IMR-90 (cell line): Measurements from ENCODE around the gene TXNDC16. TPM values are rescaled to one million over a fixed set of nuclear protein-coding genes. Genes with fewer than 3 reads are reported as not detected.

Experiments used
- ATAC-seq: fragments of 200-7000 bp; cut with Tn5 transposase; 2 replicates; pipeline ENCODE4 v1.9.1; 2020; ENCODE audit warnings: low read depth, mild to moderate bottlenecking, moderate library complexity
- BruUV-seq: library from RNA; stranded (reverse); fragments of 400-500 nt; replicated peaks from 2 replicates; lab custom pipeline; 2021; lab: Mats Ljungman, UMichigan
- CTCF ChIA-PET: fragments of 300-600 bp; formaldehyde crosslinking; extraction: SDS; loops from one replicate; lab custom pipeline; 2021; ENCODE audit warnings: antibody characterized with exemption; lab: Yijun Ruan, JAX
- POLR2A ChIA-PET: fragments of 300-600 bp; sonication (Branson Sonifier 250); formaldehyde crosslinking; loops from one replicate; lab custom pipeline; 2022; ENCODE audit warnings: antibody characterized with exemption; ENCODE audit not compliant: unreplicated experiment; lab: Charles Lee
- DNase-seq: peaks from one replicate; pipeline ENCODE4 v3.0.0; 2013
- H2AFZ ChIP-seq: replicated peaks from 2 replicates; pipeline ENCODE3; 2013; ENCODE audit warnings: low read length, mild to moderate bottlenecking; ENCODE audit not compliant: poor library complexity
- H2AK5ac ChIP-seq: 2 replicates; pipeline ENCODE4 v1.6.1; 2013; ENCODE audit warnings: low read depth, low read length, inconsistent platforms
- H2AK9ac ChIP-seq: replicated peaks from 2 replicates; pipeline ENCODE3; 2013; ENCODE audit warnings: mild to moderate bottlenecking, low read depth, low read length, moderate library complexity; ENCODE audit not compliant: poor library complexity
- H2BK120ac ChIP-seq: 2 replicates; pipeline ENCODE4 v1.6.1; 2013; ENCODE audit warnings: low read depth, low read length, inconsistent platforms
- H2BK15ac ChIP-seq: 3 replicates; pipeline ENCODE4 v1.6.1; 2013; ENCODE audit warnings: low read depth, low read length, inconsistent platforms
- H2BK20ac ChIP-seq: 2 replicates; pipeline ENCODE4 v1.6.1; 2013; ENCODE audit warnings: low read depth, mild to moderate bottlenecking, inconsistent platforms, low read length, moderate library complexity
- H2BK5ac ChIP-seq: 2 replicates; pipeline ENCODE4 v1.6.1; 2013; ENCODE audit warnings: mild to moderate bottlenecking, low read depth, low read length, inconsistent platforms; ENCODE audit not compliant: poor library complexity, severe bottlenecking
- H3K14ac ChIP-seq: replicated peaks from 2 replicates; pipeline ENCODE4 v1.6.1; 2013; ENCODE audit warnings: low read depth, low read length, inconsistent platforms
- H3K18ac ChIP-seq: 2 replicates; pipeline ENCODE4 v1.6.1; 2013; ENCODE audit warnings: low read depth, low read length, control low read depth
- H3K23ac ChIP-seq: 2 replicates; pipeline ENCODE4 v1.6.1; 2013; ENCODE audit warnings: low read depth, low read length, inconsistent platforms
- H3K27ac ChIP-seq: 2 replicates; pipeline ENCODE4 v1.5.1; 2013; ENCODE audit warnings: mild to moderate bottlenecking, control low read depth, low read length; ENCODE audit not compliant: insufficient read depth
- H3K27me3 ChIP-seq: 2 replicates; pipeline ENCODE4 v1.6.1; 2013; ENCODE audit warnings: low read length; ENCODE audit not compliant: control insufficient read depth, insufficient read depth
- H3K36me3 ChIP-seq: 2 replicates; pipeline ENCODE4 v1.6.1; 2013; ENCODE audit warnings: low read length, mixed read lengths; ENCODE audit not compliant: control insufficient read depth, insufficient read depth
- H3K4ac ChIP-seq: 2 replicates; pipeline ENCODE4 v1.6.1; 2013; ENCODE audit warnings: low read depth, low read length, inconsistent platforms
- H3K4me1 ChIP-seq: 2 replicates; pipeline ENCODE4 v1.6.1; 2013; ENCODE audit warnings: low read length, mixed read lengths; ENCODE audit not compliant: control insufficient read depth, insufficient read depth
- H3K4me2 ChIP-seq: 2 replicates; pipeline ENCODE4 v1.6.1; 2013; ENCODE audit warnings: low read depth, mild to moderate bottlenecking, control low read depth, low read length, moderate library complexity
- H3K4me3 ChIP-seq: 2 replicates; pipeline ENCODE4 v1.5.1; 2013; ENCODE audit warnings: low read depth, mild to moderate bottlenecking, control low read depth, low read length, moderate library complexity; ENCODE audit not compliant: insufficient read depth
- H3K56ac ChIP-seq: 2 replicates; pipeline ENCODE4 v1.6.1; 2013; ENCODE audit warnings: low read length, inconsistent platforms; ENCODE audit not compliant: insufficient read depth; ENCODE audit errors: extremely low read depth
- H3K79me1 ChIP-seq, 2 experiments: 2 replicates each; pipeline ENCODE4 v1.6.1; 2013; ENCODE audit warnings: low read length in 2 of 2, inconsistent platforms in 1 of 2, low read depth in 1 of 2
- H3K9ac ChIP-seq: 2 replicates; pipeline ENCODE4 v1.6.1; 2013; ENCODE audit warnings: low read depth, low read length, control low read depth
- H3K9me1 ChIP-seq: 2 replicates; pipeline ENCODE4 v1.6.1; 2013; ENCODE audit warnings: low read length, inconsistent platforms; ENCODE audit not compliant: insufficient read depth
- H3K9me3 ChIP-seq: 2 replicates; pipeline ENCODE4 v1.6.1; 2013; ENCODE audit warnings: low read length; ENCODE audit not compliant: control insufficient read depth, insufficient read depth
- H4K20me1 ChIP-seq: 2 replicates; pipeline ENCODE4 v1.6.1; 2013; ENCODE audit warnings: low read length, inconsistent platforms; ENCODE audit not compliant: insufficient read depth
- H4K5ac ChIP-seq: 2 replicates; pipeline ENCODE4 v1.6.1; 2013; ENCODE audit warnings: mild to moderate bottlenecking, low read depth, low read length, control low read depth
- H4K8ac ChIP-seq, 2 experiments: 2 replicates each; pipeline ENCODE4 v1.6.1; 2013; ENCODE audit warnings: low read depth in 2 of 2, low read length in 2 of 2, control low read depth in 1 of 2, inconsistent platforms in 1 of 2
- H4K91ac ChIP-seq: 2 replicates; pipeline ENCODE4 v1.6.1; 2013; ENCODE audit warnings: low read depth, low read length, inconsistent platforms; ENCODE audit not compliant: insufficient read depth
- CEBPB ChIP-seq: IDR thresholded peaks from 2 replicates; pipeline ENCODE4 v1.6.1; 2012; ENCODE audit warnings: low read depth, low read length, improper control_type of control experiment
- CTCF ChIP-seq: conservative IDR thresholded peaks from 2 replicates; pipeline ENCODE4 v1.5.1; 2012; ENCODE audit warnings: mild to moderate bottlenecking, low read depth, low read length, improper control_type of control experiment
- whole genome bisulfite sequencing, 2 experiments: methylation state at CpG; one replicate each; pipeline versions ENCODE4 v1.1.5 to v1.1.7; 2013; ENCODE audit warnings: missing lambda C conversion rate in 2 of 2; ENCODE audit not compliant: insufficient read length in 1 of 2; ENCODE audit errors: extremely low coverage in 2 of 2; 5-methylcytosine and 5-hydroxymethylcytosine counted together
- dilution Hi-C: fragments of 300-500 bp; cut with HindIII; formaldehyde crosslinking; loops from one replicate; pipeline ENCODE4 v1.14.3; 2018; ENCODE audit warnings: low sequenced_read_pairs; ENCODE audit not compliant: unreplicated experiment
- in situ Hi-C: fragments of 300-500 bp; cut with MboI; formaldehyde crosslinking; loops from 3 replicates; pipeline ENCODE4 v1.14.3; 2019; ENCODE audit warnings: low sequenced_read_pairs, inconsistent platforms, mixed read lengths
- intact Hi-C: fragments of 100-400 bp; cut with micrococcal nuclease; formaldehyde crosslinking; loops from 2 replicates; pipeline ENCODE4 v1.10.0; 2022
- polyA plus RNA-seq, 3 experiments: library from polyadenylated mRNA; depleted of rRNA; stranded (reverse); fragments of >200 nt; gene quantifications; 2 replicates each; pipeline ENCODE4 v1.2.3, GENCODE V29; 2012; ENCODE audit warnings: low replicate concordance in 1 of 3
- total RNA-seq: library from RNA; depleted of rRNA; stranded (reverse); fragments of >200 nt; gene quantifications from 2 replicates; pipeline ENCODE4 v1.2.3, GENCODE V29; 2012

TXNDC16 gene
- total and polyA plus RNA-seq, 2 of the 4 experiments (the other 2 are of a cell fraction) = 1.4 TPM

GRCh38 chr14:52551696-52552062 lies 626 bp downstream of the TXNDC16 start:
- H3K23ac ChIP-seq = peak overlapping the region; percentile 24; the same call in 1 of the 2 replicates
- no TSS peak for BruUV-seq
- H2BK20ac ChIP-seq = no peak overlapping the region
- TF ChIP-seq CTCF = peak; percentile 32
- no peak for TF ChIP-seq CEBPB
- peak overlapping the region; percentile 58 for H3K4me3 ChIP-seq
- in situ Hi-C loops = no loop called here
- no peaks in the 10 kb centered on the region for H3K9me3 ChIP-seq
- no peaks in the 10 kb centered on the region for H4K20me1 ChIP-seq
- 6% methylated on average over 3 of the region's 8 CpGs; no CpG with 5 or more reads in 1 of the 2 experiments for WGBS, 2 experiments
- H3K36me3 ChIP-seq = no peaks in the 10 kb centered on the region
- H2BK120ac ChIP-seq = no peak overlapping the region
- H2AK9ac ChIP-seq = no peak overlapping the region
- H3K4me1 ChIP-seq = no peaks in the 10 kb centered on the region
- no peak for ATAC-seq
- peaks cover 0 to 13% of the 10 kb centered on the region in 2 experiments; a peak in 2 of 4 replicates for H3K79me1 ChIP-seq
- no peak overlapping the region for H2BK15ac ChIP-seq
- H3K18ac ChIP-seq = no peak overlapping the region
- no peak overlapping the region for H4K91ac ChIP-seq
- ChIA-PET POLR2A (interaction anchor here (0.5 kb wide), 1 partner anchor 560 kb away, joined by 5 read pairs; no protein-coding TSS in a partner anchor), CTCF (interaction anchor here (0.8 to 1.6 kb wide), 3 partner anchors 13 to 27 kb away, joined by 3 read pairs; no protein-coding TSS in a partner anchor)
- dilution Hi-C loops = no loop called here
- no peak overlapping the region for H2BK5ac ChIP-seq
- no peaks in the 10 kb centered on the region for H3K27me3 ChIP-seq
- peak overlapping the region; percentile 4; the same call in 1 of the 2 replicates for H3K9ac ChIP-seq
- no peak overlapping the region for H3K56ac ChIP-seq
- H3K14ac ChIP-seq = no peak overlapping the region
- peak overlapping the region; percentile 78 for H3K4me2 ChIP-seq
- no peak overlapping the region for H3K27ac ChIP-seq
- H3K4ac ChIP-seq = no peak overlapping the region
- H4K8ac ChIP-seq = 0 out of 4 replicates have a peak overlapping the region, but pooled peaks of 1 of the 2 experiments have one; percentile 23
- H4K5ac ChIP-seq = no peak overlapping the region
- peak overlapping the region; percentile 95 for H2AFZ ChIP-seq
- no peaks in the 10 kb centered on the region; the same call in 1 of the 2 replicates for H3K9me1 ChIP-seq
- peak; percentile 39 for DNase-seq
- no peak overlapping the region for H2AK5ac ChIP-seq
- intact Hi-C loops = loop anchor here (5.0 kb wide), 1 partner anchor 234 kb away; no protein-coding TSS in a partner anchor
